ENCODE measurements around the gene DGKH.

The DGKH gene

GRCh38 chr13:42047561-42048341, 697 bp upstream of the DGKH start:
- no peak for TF ChIP-seq CTCF (IDR thresholded peaks at IDR 0.05; ENCODE audit: control extremely low read depth, extremely low read depth, low read depth, missing control alignments)
- POLR2A ChIA-PET = interaction anchor here (0.6 kb wide), 1 partner anchor 188 kb away, joined by 3 read pairs; no protein-coding TSS in a partner anchor
- CTCF ChIA-PET = interaction anchor here (1.0 to 2.4 kb wide), 6 partner anchors 9 to 376 kb away, joined by 3 to 8 read pairs (median 4); no protein-coding TSS in a partner anchor
- peak; percentile 69 for DNase-seq (ENCODE audit: extremely low spot score)

GRCh38 chr13:42048684-42049453, 421 bp downstream of the DGKH start:
- peak; percentile 21 for TF ChIP-seq CTCF (IDR thresholded peaks at IDR 0.05; ENCODE audit: control extremely low read depth, extremely low read depth, low read depth, missing control alignments)
- ChIA-PET POLR2A (no interaction called here), CTCF (interaction anchor here (1.5 to 2.4 kb wide), 2 partner anchors 8 to 13 kb away, joined by 4 to 8 read pairs; no protein-coding TSS in a partner anchor)
- DNase-seq (ENCODE audit: extremely low spot score) = peak; percentile 83

GRCh38 chr13:42049454-42049813, 986 bp downstream of the DGKH start:
- ChIA-PET CTCF (no interaction called here), POLR2A (no interaction called here)
- DNase-seq (ENCODE audit: extremely low spot score) = no peak
- TF ChIP-seq CTCF (IDR thresholded peaks at IDR 0.05; ENCODE audit: control extremely low read depth, extremely low read depth, low read depth, missing control alignments) = no peak

- POLR2A ChIA-PET = no interaction called here
- CTCF ChIA-PET = interaction anchor here (0.5 to 6.0 kb wide), 5 partner anchors 15 to 163 kb away, joined by 3 to 34 read pairs (median 5); no protein-coding TSS in a partner anchor
- DNase-seq (ENCODE audit: extremely low spot score) = no peak
- TF ChIP-seq CTCF (IDR thresholded peaks at IDR 0.05; ENCODE audit: control extremely low read depth, extremely low read depth, low read depth, missing control alignments) = no peak
Observed at GRCh38 chr13:42054798-42055499, 6.5 kb downstream of the DGKH start.

- ChIA-PET CTCF (interaction anchor here (0.5 to 6.0 kb wide), 6 partner anchors 14 to 387 kb away, joined by 3 to 34 read pairs (median 4); no protein-coding TSS in a partner anchor), POLR2A (no interaction called here)
- DNase-seq (ENCODE audit: extremely low spot score) = no peak
- TF ChIP-seq CTCF (IDR thresholded peaks at IDR 0.05; ENCODE audit: control extremely low read depth, extremely low read depth, low read depth, missing control alignments) = no peak
Observed at GRCh38 chr13:42055500-42056085, 7.1 kb downstream of the DGKH start.

GRCh38 chr13:42056146-42056545, 7.7 kb downstream of the DGKH start:
- no peak for DNase-seq (ENCODE audit: extremely low spot score)
- POLR2A ChIA-PET = no interaction called here
- CTCF ChIA-PET = interaction anchor here (1.3 to 6.0 kb wide), 7 partner anchors 8 to 388 kb away, joined by 3 to 34 read pairs (median 5); partner anchors contain the start of gene DGKH
- no peak for TF ChIP-seq CTCF (IDR thresholded peaks at IDR 0.05; ENCODE audit: control extremely low read depth, extremely low read depth, low read depth, missing control alignments)
